OCI-LY3 (cell line): ENCODE data around the gene ADARB1.

Source experiments
- EZH2phosphoT487 ChIP-seq: fragments of 200-600 bp; shearing (Covaris generic); IDR thresholded peaks from 2 replicates; pipeline ENCODE4 v1.6.1; 2018; ENCODE audit warnings: antibody characterized with exemption, mixed run types, low read depth
- TF ChIP-seq, protein P1 (sequence below): fragments of 200-600, 300-600 bp; sonication (generic); IDR thresholded peaks from 2 replicates; pipeline ENCODE4 v1.5.1; 2014; ENCODE audit warnings: antibody characterized with exemption, low read length, low read depth

- TF ChIP-seq, protein P1, sequence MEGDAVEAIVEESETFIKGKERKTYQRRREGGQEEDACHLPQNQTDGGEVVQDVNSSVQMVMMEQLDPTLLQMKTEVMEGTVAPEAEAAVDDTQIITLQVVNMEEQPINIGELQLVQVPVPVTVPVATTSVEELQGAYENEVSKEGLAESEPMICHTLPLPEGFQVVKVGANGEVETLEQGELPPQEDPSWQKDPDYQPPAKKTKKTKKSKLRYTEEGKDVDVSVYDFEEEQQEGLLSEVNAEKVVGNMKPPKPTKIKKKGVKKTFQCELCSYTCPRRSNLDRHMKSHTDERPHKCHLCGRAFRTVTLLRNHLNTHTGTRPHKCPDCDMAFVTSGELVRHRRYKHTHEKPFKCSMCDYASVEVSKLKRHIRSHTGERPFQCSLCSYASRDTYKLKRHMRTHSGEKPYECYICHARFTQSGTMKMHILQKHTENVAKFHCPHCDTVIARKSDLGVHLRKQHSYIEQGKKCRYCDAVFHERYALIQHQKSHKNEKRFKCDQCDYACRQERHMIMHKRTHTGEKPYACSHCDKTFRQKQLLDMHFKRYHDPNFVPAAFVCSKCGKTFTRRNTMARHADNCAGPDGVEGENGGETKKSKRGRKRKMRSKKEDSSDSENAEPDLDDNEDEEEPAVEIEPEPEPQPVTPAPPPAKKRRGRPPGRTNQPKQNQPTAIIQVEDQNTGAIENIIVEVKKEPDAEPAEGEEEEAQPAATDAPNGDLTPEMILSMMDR = no peak
- TF ChIP-seq EZH2phosphoT487 = no peak
Measured at GRCh38 chr21:45169001-45169400, 94.6 kb downstream of the ADARB1 start.
